GM12892 (cell line): ENCODE data around the gene SORBS2.

ENCODE experiments used
- POLR2A ChIP-seq: IDR thresholded peaks from 2 replicates; pipeline ENCODE4 v1.6.1; 2011; ENCODE audit warnings: low read depth, low read length, control low read depth
- POLR2AphosphoS5 ChIP-seq: IDR thresholded peaks from 2 replicates; pipeline ENCODE4 v1.6.1; 2011; ENCODE audit warnings: low read depth, low read length, control low read depth
- TAF1 ChIP-seq: IDR thresholded peaks from 2 replicates; pipeline ENCODE4 v1.6.1; 2011; ENCODE audit warnings: low read depth, mild to moderate bottlenecking, control low read depth, low read length, borderline replicate concordance

- TF ChIP-seq TAF1 (no peak), POLR2AphosphoS5 (no peak), POLR2A (no peak)
Observed at GRCh38 chr4:185738038-185738552, 73.9 kb downstream of the SORBS2 start.
